Endothelial cell of umbilical vein (primary cell): ENCODE results near the gene SAMD11. TPM values are rescaled to one million over a fixed set of nuclear protein-coding genes. Genes with fewer than 3 reads are reported as not detected.
A peak's percentile ranks its signal among the peaks of the same experiment; 100 is the strongest.
"Not testable (repeated sequence)": the region's sequence is repeated elsewhere in the genome, so short reads cannot be mapped to it uniquely, and the experiment has no call there.

ENCODE experiments used
- BruUV-seq: library from RNA; stranded (reverse); fragments of 400-500 nt; replicated peaks from 2 replicates; lab custom pipeline; 2021; lab: Mats Ljungman, UMichigan
- CTCF ChIA-PET: fragments of 300-600, 350-600 bp; sonication (Branson Sonifier 250); formaldehyde crosslinking; loops from one replicate; lab custom pipeline; 2021; ENCODE audit warnings: antibody characterized with exemption, inconsistent platforms; lab: Charles Lee
- POLR2A ChIA-PET: fragments of 300-600, 350-600 bp; sonication (Branson Sonifier 250); formaldehyde crosslinking; loops from one replicate; lab custom pipeline; 2021; ENCODE audit warnings: antibody characterized with exemption, inconsistent platforms; lab: Charles Lee
- DNase-seq: peaks from one replicate; pipeline ENCODE4 v3.0.0-alpha.2; 2011; ENCODE audit warnings: low read depth, low spot score
- FAIRE-seq: peaks from 2 replicates; lab custom pipeline; 2011; peaks lifted over from hg19 to GRCh38; lab: Jason Lieb, UNC
- H2AFZ ChIP-seq: 2 replicates; pipeline ENCODE4 v1.6.0; 2012; ENCODE audit warnings: low read depth, low read length, control low read depth, inconsistent platforms
- H3K27ac ChIP-seq: 2 replicates; pipeline ENCODE4 v1.5.1; 2011; ENCODE audit warnings: low read depth, mild to moderate bottlenecking, control low read depth, low read length, moderate library complexity; ENCODE audit not compliant: insufficient read depth
- H3K27me3 ChIP-seq, 2 experiments: 2 replicates each; pipeline versions ENCODE4 v1.6.0 to v1.6.1; 2011; ENCODE audit warnings: low read length in 2 of 2, mixed read lengths in 1 of 2; ENCODE audit not compliant: control insufficient read depth in 2 of 2, insufficient read depth in 2 of 2
- H3K36me3 ChIP-seq, 2 experiments: 2 replicates in 1 of 2; 3 replicates in 1 of 2; pipeline ENCODE4 v1.5.1; 2011; ENCODE audit warnings: low read length in 2 of 2, mild to moderate bottlenecking in 1 of 2, moderate library complexity in 1 of 2; ENCODE audit not compliant: control insufficient read depth in 2 of 2, insufficient read depth in 2 of 2; ENCODE audit errors: extremely low read depth in 1 of 2
- H3K4me1 ChIP-seq: 3 replicates; pipeline ENCODE4 v1.5.1; 2011; ENCODE audit warnings: mild to moderate bottlenecking, low read length; ENCODE audit not compliant: control insufficient read depth, insufficient read depth; ENCODE audit errors: extremely low read depth
- H3K4me2 ChIP-seq: 2 replicates; pipeline ENCODE4 v1.6.1; 2011; ENCODE audit warnings: low read length, control low read depth, mixed read lengths; ENCODE audit not compliant: insufficient read depth
- H3K4me3 ChIP-seq, 3 experiments: fragments of 200-600 bp in 1 of 3; sonication (generic), shearing (Covaris generic) in 1 of 3; replicated peaks in 1 of 3; 2 replicates each; pipeline ENCODE4 v1.5.1; 2011 to 2016; ENCODE audit warnings: control low read depth in 3 of 3, low read length in 3 of 3, mild to moderate bottlenecking in 2 of 3, inconsistent platforms in 1 of 3, low read depth in 1 of 3, moderate library complexity in 1 of 3; ENCODE audit not compliant: insufficient read depth in 1 of 3
- H3K79me2 ChIP-seq: 2 replicates; pipeline ENCODE4 v1.6.0; 2012; ENCODE audit warnings: low read length, inconsistent platforms; ENCODE audit not compliant: control insufficient read depth, insufficient read depth
- H3K9ac ChIP-seq: replicated peaks from 2 replicates; pipeline ENCODE3; 2011; ENCODE audit warnings: low read length, control low read depth; ENCODE audit not compliant: insufficient read depth; ENCODE audit errors: extremely low read depth
- H3K9me1 ChIP-seq: replicated peaks from 3 replicates; pipeline ENCODE4 v1.6.0; 2011; ENCODE audit warnings: mild to moderate bottlenecking, low read length; ENCODE audit not compliant: control insufficient read depth, insufficient read depth; ENCODE audit errors: extremely low read depth
- H3K9me3 ChIP-seq: replicated peaks from 2 replicates; pipeline ENCODE4 v1.5.1; 2012; ENCODE audit warnings: low read length, inconsistent platforms; ENCODE audit not compliant: control insufficient read depth, insufficient read depth
- H4K20me1 ChIP-seq: replicated peaks from 2 replicates; pipeline ENCODE3; 2011; ENCODE audit warnings: mild to moderate bottlenecking, low read length; ENCODE audit not compliant: control insufficient read depth, insufficient read depth; ENCODE audit errors: extremely low read depth
- EZH2 ChIP-seq: IDR thresholded peaks from 2 replicates; pipeline ENCODE4 v1.6.1; 2012; ENCODE audit warnings: borderline replicate concordance, low read depth, mild to moderate bottlenecking, moderate library complexity, low read length, inconsistent platforms; ENCODE audit not compliant: severe bottlenecking
- FOS ChIP-seq: IDR thresholded peaks from 2 replicates; pipeline ENCODE4 v1.6.1; 2011; ENCODE audit warnings: mild to moderate bottlenecking, low read length, moderate library complexity, borderline replicate concordance; ENCODE audit not compliant: insufficient read depth
- dilution Hi-C: fragments of 300-500 bp; cut with MboI; formaldehyde crosslinking; loops from one replicate; pipeline ENCODE4 v1.15.0; 2019; ENCODE audit warnings: low sequenced_read_pairs; ENCODE audit not compliant: extremely low pct_ligation_motif_present
- intact Hi-C: fragments of 100-400 bp; cut with micrococcal nuclease; formaldehyde crosslinking; loops from one replicate; pipeline ENCODE4 v1.10.0; 2022
- polyA plus RNA-seq, 4 experiments: library from polyadenylated mRNA; depleted of rRNA in 3 of 4; stranded (reverse) in 3 of 4; unstranded in 1 of 4; fragments of >200 nt; gene quantifications; 2 replicates each; pipeline versions ENCODE4 v1.2.1 to v1.2.3, GENCODE V29; 2011 to 2012; ENCODE audit warnings: missing spikeins in 1 of 4
- total RNA-seq: library from RNA; stranded (reverse); gene quantifications from 2 replicates; pipeline ENCODE4 v1.2.3, GENCODE V29; 2021
- TF ChIP-seq, protein P1 (sequence below), 2 donors: IDR thresholded peaks; 1 replicate in 1 of 2; 2 replicates in 1 of 2; pipeline ENCODE4 v1.5.1; 2011; ENCODE audit warnings: low read length in 2 of 2, mild to moderate bottlenecking in 2 of 2, moderate library complexity in 2 of 2, control low read depth in 1 of 2, inconsistent platforms in 1 of 2, low read depth in 1 of 2; ENCODE audit not compliant: insufficient read depth in 1 of 2; ENCODE audit errors: extremely low read depth in 1 of 2

The SAMD11 gene
- total and polyA plus RNA-seq, 2 donors (not counting 3 experiments of a cell fraction or from before 2014, with no cell fraction given), result not detected

DNA sequence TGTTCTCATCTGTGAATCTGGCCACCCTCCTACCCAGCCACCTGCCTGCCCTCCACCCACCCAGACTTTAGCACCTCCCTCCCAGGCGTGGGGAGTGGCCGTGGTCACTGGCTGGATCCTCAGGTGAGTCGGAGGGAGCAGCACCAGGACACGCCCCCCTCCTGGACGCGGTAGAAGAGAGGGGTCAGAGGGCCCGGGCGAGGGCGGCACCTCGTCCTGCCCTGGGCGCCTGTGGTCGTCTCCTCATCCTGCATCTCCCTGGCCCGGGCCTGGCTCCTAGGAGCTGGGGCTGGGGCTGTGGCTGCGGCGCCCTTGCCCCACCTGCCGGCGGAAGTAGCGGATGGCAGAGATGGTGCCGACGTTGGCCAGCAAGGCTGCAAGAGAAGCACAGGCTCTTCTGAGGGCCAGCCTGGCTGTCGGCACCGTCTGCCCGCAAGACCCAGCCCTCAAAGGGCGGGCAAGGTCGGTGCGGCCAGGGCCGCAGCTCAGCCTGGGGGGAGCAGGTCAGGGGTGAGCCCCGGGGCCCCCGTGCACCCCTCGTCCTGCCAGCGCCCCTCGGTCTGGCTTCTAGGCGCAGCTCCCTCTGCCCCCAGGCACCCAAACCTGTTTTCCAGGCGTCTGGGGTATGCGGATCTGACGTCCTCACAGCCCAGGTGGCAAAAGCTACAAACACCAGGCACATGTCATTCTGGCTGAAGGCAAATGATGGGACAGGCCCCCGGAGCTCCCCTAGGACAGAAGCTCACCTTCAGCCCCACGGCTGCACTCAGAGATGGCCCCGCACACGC, 52.4 kb downstream of the SAMD11 start:
- no peaks in the 10 kb centered on the region for H3K9me1 ChIP-seq
- TF ChIP-seq FOS, result no peak
- TF ChIP-seq, protein P1, sequence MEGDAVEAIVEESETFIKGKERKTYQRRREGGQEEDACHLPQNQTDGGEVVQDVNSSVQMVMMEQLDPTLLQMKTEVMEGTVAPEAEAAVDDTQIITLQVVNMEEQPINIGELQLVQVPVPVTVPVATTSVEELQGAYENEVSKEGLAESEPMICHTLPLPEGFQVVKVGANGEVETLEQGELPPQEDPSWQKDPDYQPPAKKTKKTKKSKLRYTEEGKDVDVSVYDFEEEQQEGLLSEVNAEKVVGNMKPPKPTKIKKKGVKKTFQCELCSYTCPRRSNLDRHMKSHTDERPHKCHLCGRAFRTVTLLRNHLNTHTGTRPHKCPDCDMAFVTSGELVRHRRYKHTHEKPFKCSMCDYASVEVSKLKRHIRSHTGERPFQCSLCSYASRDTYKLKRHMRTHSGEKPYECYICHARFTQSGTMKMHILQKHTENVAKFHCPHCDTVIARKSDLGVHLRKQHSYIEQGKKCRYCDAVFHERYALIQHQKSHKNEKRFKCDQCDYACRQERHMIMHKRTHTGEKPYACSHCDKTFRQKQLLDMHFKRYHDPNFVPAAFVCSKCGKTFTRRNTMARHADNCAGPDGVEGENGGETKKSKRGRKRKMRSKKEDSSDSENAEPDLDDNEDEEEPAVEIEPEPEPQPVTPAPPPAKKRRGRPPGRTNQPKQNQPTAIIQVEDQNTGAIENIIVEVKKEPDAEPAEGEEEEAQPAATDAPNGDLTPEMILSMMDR (IDR thresholded peaks at IDR 0.05; ENCODE audit: extremely low read depth in 1 of 2, insufficient read depth in 1 of 2, low read depth in 1 of 2, low read length in 2 of 2), result peak; percentile 17 to 54
- TF ChIP-seq EZH2, result no peak
- intact Hi-C loops, result loop anchor here (1.0 kb wide), 1 partner anchor 72 kb away; no protein-coding TSS in a partner anchor
- DNase-seq (no peak), FAIRE-seq (no peak)
- no peak overlapping the region for H3K4me2 ChIP-seq
- no peak overlapping the region for H3K27ac ChIP-seq
- BruUV-seq, result no TSS peak
- no peaks in the 10 kb centered on the region for H3K36me3 ChIP-seq
- POLR2A ChIA-PET, result no interaction called here
- no peaks in the 10 kb centered on the region for H4K20me1 ChIP-seq
- no peaks in the 10 kb centered on the region for H3K9me3 ChIP-seq
- H3K79me2 ChIP-seq, result no peaks in the 10 kb centered on the region
- no peak overlapping the region for H3K4me3 ChIP-seq
- H2AFZ ChIP-seq, result no peak overlapping the region
- CTCF ChIA-PET, result interaction anchor here (0.7 to 1.5 kb wide), 6 partner anchors 9 to 316 kb away, joined by 3 to 5 read pairs (median 4); partner anchors contain the start of gene PLEKHN1
- H3K4me1 ChIP-seq, result no peaks in the 10 kb centered on the region
- no peaks in the 10 kb centered on the region for H3K27me3 ChIP-seq
- dilution Hi-C loops, result no loop called here
- H3K9ac ChIP-seq, result no peak overlapping the region

DNA sequence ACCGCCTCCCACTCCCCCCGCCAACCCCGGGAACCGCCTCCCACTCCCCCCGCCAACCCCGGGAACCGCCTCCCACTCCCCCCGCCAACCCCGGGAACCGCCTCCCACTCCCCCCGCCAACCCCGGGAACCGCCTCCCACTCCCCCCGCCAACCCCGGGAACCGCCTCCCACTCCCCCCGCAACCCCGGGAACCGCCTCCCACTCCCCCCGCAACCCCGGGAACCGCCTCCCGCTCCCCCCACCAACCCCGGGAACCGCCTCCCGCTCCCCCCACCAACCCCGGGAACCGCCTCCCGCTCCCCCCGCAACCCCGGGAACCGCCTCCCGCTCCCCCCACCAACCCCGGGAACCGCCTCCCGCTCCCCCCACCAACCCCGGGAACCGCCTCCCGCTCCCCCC, 53.1 kb downstream of the SAMD11 start:
- H3K27ac ChIP-seq, H3K9me3 ChIP-seq, dilution Hi-C loops, POLR2A ChIA-PET, H3K4me2 ChIP-seq, H2AFZ ChIP-seq, H3K79me2 ChIP-seq, BruUV-seq, H3K4me1 ChIP-seq, FAIRE-seq, H3K36me3 ChIP-seq, H3K9me1 ChIP-seq, H3K27me3 ChIP-seq, DNase-seq, H3K9ac ChIP-seq, H4K20me1 ChIP-seq, H3K4me3 ChIP-seq: not testable (repeated sequence)
- CTCF ChIA-PET, result interaction anchor here (1.0 to 1.5 kb wide), 3 partner anchors 10 to 315 kb away, joined by 4 to 5 read pairs (median 4); partner anchors contain the start of gene PLEKHN1
- intact Hi-C loops, result loop anchor here (1.0 kb wide), 1 partner anchor 72 kb away; no protein-coding TSS in a partner anchor
